Left ventricle myocardium inferior (tissue), 1 donor: ENCODE data around the gene TUBB1. TPM values are rescaled to one million over a fixed set of nuclear protein-coding genes. Genes with fewer than 3 reads are reported as not detected.

Source experiments
- DNase-seq: peaks from one replicate; pipeline ENCODE4 v3.0.0-alpha.2; 2020
- H3K27ac ChIP-seq: fragments of 200-600 bp; replicated peaks from 2 replicates; pipeline ENCODE4 v1.8.0; 2021
- H3K27me3 ChIP-seq: fragments of 200-600 bp; 2 replicates; pipeline ENCODE4 v1.8.0; 2021; ENCODE audit warnings: low read depth
- H3K36me3 ChIP-seq: fragments of 200-600 bp; 2 replicates; pipeline ENCODE4 v1.8.0; 2021
- H3K4me1 ChIP-seq: fragments of 200-600 bp; 2 replicates; pipeline ENCODE4 v1.8.0; 2021
- H3K4me3 ChIP-seq: fragments of 200-600 bp; 2 replicates; pipeline ENCODE4 v1.8.0; 2021; ENCODE audit warnings: mild to moderate bottlenecking, moderate library complexity
- H3K9me3 ChIP-seq: fragments of 200-600 bp; replicated peaks from 2 replicates; pipeline ENCODE4 v1.8.0; 2021
- CTCF ChIP-seq: fragments of 200-600 bp; IDR thresholded peaks from 2 replicates; pipeline ENCODE4 v1.8.0; 2021; ENCODE audit warnings: antibody characterized with exemption, mild to moderate bottlenecking, borderline replicate concordance
- intact Hi-C: fragments of 100-400 bp; cut with micrococcal nuclease; formaldehyde crosslinking; loops from one replicate; pipeline ENCODE4 v1.11.0; 2022
- total RNA-seq: library from RNA; stranded (reverse); fragmentation: NEBNext Ultra II Directional; extraction: Animal tissue kit (Norgen Biotek cat#: 25700); gene quantifications from one replicate; pipeline ENCODE4 v1.2.1, GENCODE V29; 2021
- donor health status: DM: no; HTN: yes; CAD: no; lungs with severe emphysema.

Gene TUBB1
- total RNA-seq, 1 donor from 2014 or later, result 0.30 TPM

DNA sequence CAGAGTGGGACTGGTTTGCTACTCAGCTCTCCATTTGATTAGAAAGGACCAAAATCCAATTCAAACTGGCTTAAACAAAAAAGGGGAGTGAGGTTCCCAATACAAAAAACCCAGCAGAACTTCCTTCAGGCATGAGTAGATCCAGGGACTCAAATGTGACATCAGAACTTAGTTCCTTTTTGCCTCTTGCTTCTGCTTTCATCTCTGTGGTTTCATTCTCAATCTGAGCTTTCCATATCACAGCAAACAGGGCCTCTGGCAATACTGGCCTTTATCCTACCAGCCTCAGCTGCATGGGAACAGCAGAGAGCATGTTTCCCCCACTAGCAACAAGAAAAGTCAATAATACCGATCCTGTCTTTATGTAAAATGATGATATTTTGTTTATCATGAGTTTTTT is 52.0 kb downstream of the TUBB1 start:
- intact Hi-C loops, result no loop called here
- H3K27ac ChIP-seq, result no peak overlapping the region
- peaks cover 7% of the 10 kb centered on the region for H3K27me3 ChIP-seq
- H3K9me3 ChIP-seq, result no peaks in the 10 kb centered on the region
- H3K4me1 ChIP-seq, result peaks cover 10% of the 10 kb centered on the region
- no peak for TF ChIP-seq CTCF
- no peak for DNase-seq
- no peak overlapping the region for H3K4me3 ChIP-seq
- no peaks in the 10 kb centered on the region for H3K36me3 ChIP-seq

DNA sequence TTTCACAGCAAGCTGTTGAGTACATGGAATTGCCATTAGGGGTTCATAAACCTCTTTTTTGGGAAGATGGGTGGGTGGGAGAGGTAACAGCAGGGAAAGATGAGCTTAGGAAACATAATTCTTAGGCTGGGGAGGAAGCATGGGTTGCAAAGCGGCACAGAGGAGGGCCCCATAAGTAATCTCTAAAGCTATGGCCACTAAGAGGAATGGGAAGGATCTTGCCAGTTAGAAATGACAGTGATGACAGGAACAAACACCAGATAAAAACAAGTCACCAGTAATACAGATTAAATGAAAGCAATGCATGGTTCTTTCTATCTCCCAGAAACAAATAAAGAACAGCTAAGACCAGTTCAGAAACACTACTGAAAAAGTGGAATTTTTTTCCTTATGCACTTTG is 54.4 kb downstream of the TUBB1 start:
- Histone ChIP-seq H3K4me1 (peaks cover 10% of the 10 kb centered on the region), H3K27me3 (peaks cover 28% of the 10 kb centered on the region), H3K9me3 (no peaks in the 10 kb centered on the region), H3K27ac (no peak overlapping the region), H3K4me3 (no peak overlapping the region), H3K36me3 (no peaks in the 10 kb centered on the region)
- intact Hi-C loops, result no loop called here
- no peak for DNase-seq
- TF ChIP-seq CTCF, result no peak

GRCh38 chr20:59074456-59074855 is 55.2 kb downstream of the TUBB1 start:
- no peak for DNase-seq
- Histone ChIP-seq H3K4me3 (no peak overlapping the region), H3K36me3 (no peaks in the 10 kb centered on the region), H3K27me3 (peaks cover 28% of the 10 kb centered on the region), H3K4me1 (peaks cover 10% of the 10 kb centered on the region), H3K9me3 (no peaks in the 10 kb centered on the region), H3K27ac (no peak overlapping the region)
- intact Hi-C loops, result no loop called here
- no peak for TF ChIP-seq CTCF

- peaks cover 10% of the 10 kb centered on the region for H3K4me1 ChIP-seq
- TF ChIP-seq CTCF, result no peak
- H3K9me3 ChIP-seq, result no peaks in the 10 kb centered on the region
- no peak overlapping the region for H3K27ac ChIP-seq
- H3K36me3 ChIP-seq, result no peaks in the 10 kb centered on the region
- peaks cover 28% of the 10 kb centered on the region for H3K27me3 ChIP-seq
- intact Hi-C loops, result no loop called here
- no peak overlapping the region for H3K4me3 ChIP-seq
- no peak for DNase-seq
Measured at GRCh38 chr20:59075934-59076508, 56.8 kb downstream of the TUBB1 start.

Other genes with a start within 250 kb of the TUBB1 start
- 0.25 TPM for gene GNAS-AS1, start 168.5 kb upstream of the TUBB1 start, total RNA-seq
- 1,444 TPM for gene GNAS, start 166.7 kb upstream of the TUBB1 start, total RNA-seq
- 30.4 TPM for gene NELFCD, start 38.2 kb upstream of the TUBB1 start, total RNA-seq
- 131 TPM for gene CTSZ, start 12.2 kb upstream of the TUBB1 start, total RNA-seq
- gene ATP5F1E, start 12.9 kb downstream of the TUBB1 start, total RNA-seq, result 134 TPM
- 46.6 TPM for gene PRELID3B, start 23.4 kb downstream of the TUBB1 start, total RNA-seq
- gene ZNF831, start 144.4 kb downstream of the TUBB1 start, total RNA-seq, result 0.05 TPM